GM12892 (cell line): ENCODE data around the gene NPIPB8.
"Not testable (repeated sequence)": the region's sequence is repeated elsewhere in the genome, so short reads cannot be mapped to it uniquely, and the experiment has no call there.

Experiments used
- POLR2A ChIP-seq: IDR thresholded peaks from 2 replicates; pipeline ENCODE4 v1.6.1; 2011; ENCODE audit warnings: low read depth, low read length, control low read depth
- POLR2AphosphoS5 ChIP-seq: IDR thresholded peaks from 2 replicates; pipeline ENCODE4 v1.6.1; 2011; ENCODE audit warnings: low read depth, low read length, control low read depth
- TAF1 ChIP-seq: IDR thresholded peaks from 2 replicates; pipeline ENCODE4 v1.6.1; 2011; ENCODE audit warnings: low read depth, mild to moderate bottlenecking, control low read depth, low read length, borderline replicate concordance

GRCh38 chr16:28638359-28638758 lies 494 bp downstream of the NPIPB8 start:
- not testable (repeated sequence) for TF ChIP-seq POLR2A, POLR2AphosphoS5, TAF1
